ENCODE measurements around the gene EXOC4. TPM values are rescaled to one million over a fixed set of nuclear protein-coding genes. Genes with fewer than 3 reads are reported as not detected.

Gene EXOC4
- total RNA-seq, 4 donors from 2014 or later, result 30.7 to 62.4 (median 40.4) TPM

- intact Hi-C loops (cut with DNase I), result no loop called here
- Histone ChIP-seq H3K9me3 (no peaks in the 10 kb centered on the region), H3K4me1 (no peaks in the 10 kb centered on the region), H3K27me3 (no peaks in the 10 kb centered on the region), H3K4me3 (no peak overlapping the region), H3K36me3 (peaks cover 0 to 9% (median 0%) of the 10 kb centered on the region in 3 donors), H3K27ac (no peak overlapping the region)
- DNase-seq, result no peak
- WGBS, 2 donors, result 79 to 86% methylated on average over 3 of the region's 3 CpGs
- TF ChIP-seq POLR2A (IDR thresholded peaks at IDR 0.05) (no peak), CTCF (IDR thresholded peaks at IDR 0.05) (no peak)
Measured at GRCh38 chr7:133836666-133837065, 583.8 kb downstream of the EXOC4 start.

- H3K36me3 ChIP-seq, result peaks cover 0 to 3% (median 0%) of the 10 kb centered on the region in 3 donors
- H3K4me3 ChIP-seq, result no peak overlapping the region
- no peak overlapping the region for H3K27ac ChIP-seq
- no peaks in the 10 kb centered on the region for H3K4me1 ChIP-seq
- TF ChIP-seq POLR2A (IDR thresholded peaks at IDR 0.05) (no peak), CTCF (IDR thresholded peaks at IDR 0.05) (no peak)
- H3K9me3 ChIP-seq, result no peaks in the 10 kb centered on the region
- H3K27me3 ChIP-seq, result no peaks in the 10 kb centered on the region
- intact Hi-C loops (cut with DNase I), result no loop called here
- DNase-seq, result no peak
Measured at GRCh38 chr7:133837224-133837623, 584.3 kb downstream of the EXOC4 start.

- no peak for DNase-seq
- Histone ChIP-seq H3K4me3 (no peak overlapping the region), H3K27ac (no peak overlapping the region), H3K4me1 (no peaks in the 10 kb centered on the region), H3K36me3 (no peaks in the 10 kb centered on the region), H3K27me3 (no peaks in the 10 kb centered on the region), H3K9me3 (no peaks in the 10 kb centered on the region)
- WGBS, 2 donors, result 85 to 91% methylated on average over 3 of the region's 3 CpGs
- TF ChIP-seq POLR2A (IDR thresholded peaks at IDR 0.05) (no peak), CTCF (IDR thresholded peaks at IDR 0.05) (no peak)
- intact Hi-C loops (cut with DNase I), result no loop called here
Measured at GRCh38 chr7:133839121-133839520, 586.2 kb downstream of the EXOC4 start.

- Histone ChIP-seq H3K27me3 (no peaks in the 10 kb centered on the region), H3K9me3 (no peaks in the 10 kb centered on the region), H3K4me3 (no peak overlapping the region), H3K36me3 (no peaks in the 10 kb centered on the region), H3K27ac (no peak overlapping the region), H3K4me1 (no peaks in the 10 kb centered on the region)
- intact Hi-C loops (cut with DNase I), result no loop called here
- WGBS, 2 donors, result 73 to 75% methylated on average over 2 of the region's 2 CpGs
- TF ChIP-seq POLR2A (IDR thresholded peaks at IDR 0.05) (no peak), CTCF (IDR thresholded peaks at IDR 0.05) (no peak)
- no peak for DNase-seq
Measured at GRCh38 chr7:133843341-133843740, 590.5 kb downstream of the EXOC4 start.

- intact Hi-C loops (cut with DNase I), result no loop called here
- Histone ChIP-seq H3K27ac (no peak overlapping the region), H3K4me3 (no peak overlapping the region)
Measured at GRCh38 chr7:133845005-133845404, 592.1 kb downstream of the EXOC4 start.

More at GRCh38 chr7:133845005-133845404, 592.1 kb downstream of the EXOC4 start:
- no peaks in the 10 kb centered on the region for H3K27me3 ChIP-seq
- TF ChIP-seq POLR2A (IDR thresholded peaks at IDR 0.05) (no peak), CTCF (IDR thresholded peaks at IDR 0.05) (no peak)
- H3K9me3 ChIP-seq, result no peaks in the 10 kb centered on the region
- no peaks in the 10 kb centered on the region for H3K36me3 ChIP-seq
- no peak for DNase-seq
- no peaks in the 10 kb centered on the region for H3K4me1 ChIP-seq
